NOMO-1 treated with dmso at 0.1 percent for 144 hours (cell line): Measurements from ENCODE around the gene UST.
A peak's percentile ranks its signal among the peaks of the same experiment; 100 is the strongest.

ENCODE experiments used
- DNase-seq: peaks from one replicate; lab custom pipeline; 2025; ENCODE audit not compliant: unreplicated experiment; lab: John Stamatoyannopoulos, UW

The UST gene

GRCh38 chr6:149054559-149055194 is 307.8 kb downstream of the UST start:
- no peak for DNase-seq

GRCh38 chr6:149055195-149055899 is 308.5 kb downstream of the UST start:
- peak; percentile 45 for DNase-seq

GRCh38 chr6:149056777-149057463 is 310.1 kb downstream of the UST start:
- DNase-seq = no peak

DNA sequence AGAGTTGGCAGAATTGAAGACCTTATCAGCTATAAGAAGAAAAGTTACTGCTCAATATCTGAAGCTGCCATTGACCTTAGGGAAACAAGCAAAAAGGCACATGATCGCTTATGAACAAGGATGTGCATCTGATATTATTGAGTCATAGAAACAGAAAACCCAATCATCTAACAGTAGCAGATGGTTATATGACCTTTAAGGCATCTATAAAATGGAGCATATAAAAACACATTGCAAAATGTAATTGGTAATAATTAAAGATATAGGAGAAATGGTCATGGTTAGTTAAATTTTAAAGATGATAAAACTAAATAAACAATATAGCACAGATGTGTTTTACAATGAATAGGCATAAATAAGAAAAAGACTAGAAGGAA is 310.6 kb downstream of the UST start:
- DNase-seq = no peak

- DNase-seq = no peak
Observed at GRCh38 chr6:149059557-149059956, 312.7 kb downstream of the UST start.

- no peak for DNase-seq
Observed at GRCh38 chr6:149060300-149060984, 313.6 kb downstream of the UST start.

- no peak for DNase-seq
Observed at GRCh38 chr6:149060985-149061760, 314.3 kb downstream of the UST start.

GRCh38 chr6:149061930-149062329 is 315.1 kb downstream of the UST start:
- no peak for DNase-seq

GRCh38 chr6:149062653-149063348 is 316.0 kb downstream of the UST start:
- no peak for DNase-seq

DNA sequence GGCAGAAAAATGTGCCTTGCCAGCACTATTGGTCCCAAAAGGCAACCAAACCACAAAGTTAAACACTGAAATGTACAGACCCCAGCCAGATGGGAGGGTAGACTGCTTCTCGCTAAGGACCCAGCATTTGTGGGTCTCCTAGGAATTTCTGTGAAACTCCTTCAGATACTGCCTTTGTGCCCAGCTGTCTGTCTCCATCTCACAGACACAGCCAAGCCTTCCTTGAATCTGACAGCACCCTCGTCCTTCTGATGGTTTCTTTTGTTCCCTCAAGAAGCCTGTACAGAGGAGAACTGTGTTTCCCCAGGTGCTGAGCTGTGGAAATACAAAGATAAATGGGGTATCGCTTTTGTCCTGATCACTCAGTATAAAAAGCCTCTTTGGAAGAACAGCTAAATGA is 316.6 kb downstream of the UST start:
- DNase-seq = no peak

DNA sequence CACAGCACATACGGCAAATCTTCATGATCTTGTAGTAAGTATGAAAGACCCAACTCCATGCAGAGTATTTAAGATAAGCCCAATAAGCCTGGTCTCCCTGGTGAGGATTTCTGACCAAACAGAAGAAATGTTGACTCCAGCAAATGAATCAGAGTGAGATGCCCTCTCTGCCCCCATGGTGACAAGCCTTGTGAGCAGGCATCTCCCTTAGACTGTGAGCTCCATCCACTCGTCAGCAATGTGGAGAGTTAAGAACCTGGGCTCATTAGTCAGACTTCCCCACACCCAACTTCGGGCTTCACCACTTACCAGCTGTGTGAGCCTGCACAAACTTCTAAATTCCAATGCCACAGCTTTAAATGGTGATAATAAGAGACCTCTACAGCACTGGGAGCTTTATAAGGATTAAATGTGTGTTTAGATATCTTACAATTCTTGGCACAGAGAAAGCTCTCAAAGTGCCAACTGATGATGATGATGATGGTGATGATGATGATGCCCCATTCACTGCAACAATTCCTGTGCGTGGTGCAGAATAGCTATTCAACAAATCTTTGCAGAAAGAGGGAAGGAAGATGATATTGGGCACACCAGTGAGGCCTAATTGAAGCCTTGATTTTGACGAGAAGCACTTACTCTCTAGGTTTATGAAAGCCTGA is 317.3 kb downstream of the UST start:
- DNase-seq = no peak

DNA sequence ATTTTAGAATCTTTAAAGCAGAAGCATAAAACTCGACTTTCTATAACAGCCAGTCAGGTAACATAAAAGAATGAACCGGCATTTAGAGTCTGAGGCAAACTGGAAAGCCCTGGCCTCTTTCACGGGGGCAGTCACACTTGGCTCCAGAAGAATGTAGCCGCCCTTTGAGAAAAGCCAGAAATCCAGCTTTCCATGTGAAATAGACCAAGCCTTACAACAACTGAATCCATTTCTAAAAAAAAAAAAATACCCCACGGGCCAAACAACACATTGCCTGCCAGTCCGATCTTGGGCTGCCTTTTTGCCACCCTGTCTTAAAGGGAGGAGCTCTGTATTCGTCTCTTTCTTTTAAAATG is 317.8 kb downstream of the UST start:
- DNase-seq = no peak

DNA sequence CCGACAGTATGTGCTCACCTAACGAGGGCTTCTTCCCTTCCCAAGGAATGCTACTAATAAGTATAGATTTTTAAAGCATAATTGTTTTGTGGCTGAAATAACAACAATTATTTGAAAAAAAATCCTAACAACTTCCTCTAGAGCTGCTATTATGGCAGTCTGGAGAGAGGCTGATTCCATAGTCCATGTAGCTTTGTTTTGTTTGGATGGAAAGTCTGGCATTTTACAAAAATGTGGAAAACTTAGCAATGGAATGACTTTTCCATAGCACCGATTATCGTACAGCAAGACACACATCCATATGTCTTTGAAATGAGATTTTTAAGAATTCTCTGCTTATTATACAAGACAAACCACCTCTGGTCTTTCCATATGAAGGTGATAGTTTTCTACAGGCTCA is 318.3 kb downstream of the UST start:
- DNase-seq = no peak

DNA sequence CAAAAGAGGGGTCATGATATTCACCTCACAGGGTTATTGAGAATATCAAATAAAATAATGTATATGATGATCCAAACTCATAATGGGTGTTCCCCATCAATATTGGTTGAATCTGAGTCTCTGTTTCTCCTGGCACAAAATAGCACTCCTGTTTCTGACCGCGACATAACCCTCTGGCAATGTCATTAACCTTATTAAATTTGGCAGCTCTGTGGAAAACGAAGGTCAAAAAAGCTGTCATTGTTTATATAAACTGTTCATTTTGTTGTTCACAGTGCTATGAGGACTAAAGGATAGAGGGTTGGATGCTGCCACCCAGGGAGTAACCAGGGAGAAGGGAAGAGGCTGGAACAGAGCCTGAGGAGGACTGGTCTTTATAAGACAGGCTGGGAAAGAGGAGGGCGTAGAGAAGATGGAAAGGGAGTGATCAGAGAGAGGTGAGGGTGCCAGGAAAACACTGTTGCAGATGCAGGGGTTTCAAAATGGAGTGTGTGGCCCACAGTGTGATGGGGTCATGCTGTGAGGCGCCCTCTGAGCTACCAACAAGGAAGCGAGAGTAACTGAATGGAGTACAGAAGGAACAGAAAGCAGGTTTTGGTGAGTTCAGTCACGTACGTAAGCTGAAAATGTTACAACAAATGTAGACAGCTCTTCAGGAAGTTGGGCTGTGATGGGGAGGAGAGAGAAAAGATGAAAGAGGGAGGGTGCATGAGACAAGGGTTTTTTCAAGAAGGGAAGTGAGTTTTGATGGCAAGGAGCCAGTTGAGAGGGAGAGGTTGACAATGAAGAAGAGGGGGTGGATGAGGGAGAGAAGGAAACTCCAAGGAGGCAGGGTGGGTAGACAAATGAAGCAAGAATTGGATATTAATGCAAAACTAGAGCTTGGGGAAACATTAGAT is 319.1 kb downstream of the UST start:
- peak; percentile 98 for DNase-seq

DNA sequence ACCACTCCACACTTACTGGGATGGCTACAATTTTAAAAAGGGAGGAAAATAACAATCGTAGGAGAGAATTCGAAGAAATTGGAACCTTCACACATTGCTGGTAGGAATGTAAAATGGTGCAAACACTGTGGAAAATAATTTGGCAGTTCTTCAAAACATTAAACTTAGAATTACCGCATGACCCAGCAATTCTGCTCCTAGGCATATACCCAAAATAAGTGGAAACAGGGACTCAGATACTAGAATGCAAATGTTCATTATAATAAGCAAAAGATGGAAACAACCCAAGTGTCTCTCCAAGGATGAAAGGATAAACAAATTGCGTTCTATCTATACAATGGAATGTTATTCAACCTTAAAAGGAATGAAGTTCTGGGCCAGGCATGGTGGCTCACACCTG is 325.2 kb downstream of the UST start:
- DNase-seq = no peak

DNA sequence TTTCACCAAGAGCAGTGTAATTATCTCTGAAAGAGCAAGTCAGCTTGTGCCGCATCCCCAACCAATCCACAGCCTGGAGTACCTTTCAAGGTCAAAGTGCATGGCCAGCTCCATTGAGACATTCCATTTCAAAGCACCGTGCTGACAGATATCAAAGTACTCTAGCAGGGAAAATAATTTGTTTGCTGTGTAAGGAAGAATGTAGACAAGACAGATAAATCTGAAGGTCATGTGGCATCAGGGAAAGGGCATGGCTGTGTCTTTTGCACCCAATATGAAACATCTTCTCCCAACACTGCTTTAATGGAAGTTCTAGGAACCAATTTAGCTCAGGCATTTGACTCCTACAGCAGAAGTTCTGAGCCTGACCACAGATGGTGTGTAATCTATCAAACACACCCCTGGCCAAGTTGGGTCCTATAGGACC is 328.0 kb downstream of the UST start:
- DNase-seq = no peak

DNA sequence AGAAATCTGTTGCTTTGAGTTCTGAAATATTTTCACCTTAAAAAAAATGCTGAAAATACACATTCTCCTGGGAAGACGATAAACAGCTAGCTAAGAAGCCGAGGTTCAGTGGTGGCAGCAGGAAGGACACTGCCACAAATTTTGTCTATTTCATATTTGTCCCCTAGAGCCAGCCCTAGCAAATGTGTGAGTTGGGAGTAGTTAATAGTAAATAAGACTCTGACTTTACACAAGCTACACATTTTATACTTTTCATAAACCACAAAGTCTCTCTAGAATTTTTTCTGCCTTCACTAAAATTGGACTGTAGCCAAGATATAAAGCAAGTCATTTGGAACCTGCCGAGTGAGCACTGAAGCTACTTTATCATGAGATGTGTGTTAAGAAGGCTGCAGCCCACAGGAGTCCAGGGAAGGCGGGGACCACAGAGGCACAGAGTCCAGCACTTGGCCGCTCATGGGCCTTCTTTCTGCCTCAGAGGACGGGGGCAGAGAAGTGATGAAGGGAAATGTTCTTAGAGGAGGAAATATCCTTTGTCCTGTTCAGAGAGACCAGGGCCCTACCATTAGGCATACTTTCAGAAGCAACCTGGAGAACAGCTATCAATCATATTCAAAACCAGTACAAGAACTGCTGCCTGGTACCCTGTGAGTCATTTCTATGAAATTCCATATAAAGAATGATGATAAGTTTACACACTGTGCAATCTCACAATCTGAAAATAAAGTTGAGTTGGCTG is 329.0 kb downstream of the UST start:
- DNase-seq = no peak

DNA sequence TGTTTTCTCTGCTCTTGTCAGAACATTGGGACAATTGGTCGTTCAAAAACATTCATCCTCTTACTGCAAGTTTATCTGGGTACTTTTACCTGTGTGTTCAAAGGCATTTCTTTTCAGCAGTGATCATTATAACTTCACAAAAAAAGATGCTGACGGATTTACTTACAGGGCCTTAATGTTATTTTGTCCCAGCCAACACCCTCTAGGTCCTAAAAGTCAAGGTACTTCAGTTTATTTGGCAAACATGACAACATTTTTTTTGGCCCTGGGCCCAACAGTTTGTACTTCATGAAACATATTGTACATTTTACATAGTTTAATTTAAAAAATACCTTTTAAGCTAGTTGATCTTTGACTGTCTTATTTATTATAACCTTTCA is 329.5 kb downstream of the UST start:
- DNase-seq = no peak
